OCI-M2 (cell line): ENCODE data around the gene ZNF775.

Experiments used
- DNase-seq: peaks from one replicate; lab custom pipeline; 2025; ENCODE audit not compliant: unreplicated experiment; lab: John Stamatoyannopoulos, UW

ZNF775 gene

GRCh38 chr7:150434240-150434639 is 55.1 kb downstream of the ZNF775 start:
- DNase-seq, result no peak

GRCh38 chr7:150435047-150435389 is 55.9 kb downstream of the ZNF775 start:
- DNase-seq, result no peak

- DNase-seq, result no peak
These were observed 56.4 kb downstream of the ZNF775 start for GRCh38 chr7:150435390-150436073.

GRCh38 chr7:150439967-150440366 is 60.8 kb downstream of the ZNF775 start:
- no peak for DNase-seq

- no peak for DNase-seq
These were observed 62.4 kb downstream of the ZNF775 start for GRCh38 chr7:150441524-150441923.

GRCh38 chr7:150442811-150443210 is 63.7 kb downstream of the ZNF775 start:
- no peak for DNase-seq

GRCh38 chr7:150443793-150444540 is 64.8 kb downstream of the ZNF775 start:
- no peak for DNase-seq

GRCh38 chr7:150444674-150445365 is 65.7 kb downstream of the ZNF775 start:
- no peak for DNase-seq

- DNase-seq, result no peak
These were observed 67.3 kb downstream of the ZNF775 start for GRCh38 chr7:150446288-150446938.
